Renal cortex interstitium (tissue), 11 donors: ENCODE measurements around the gene FMOD. TPM values are rescaled to one million over a fixed set of nuclear protein-coding genes. Genes with fewer than 3 reads are reported as not detected.
"Not testable (repeated sequence)": the region's sequence is repeated elsewhere in the genome, so short reads cannot be mapped to it uniquely, and the experiment has no call there.

Experiments
- DNase-seq, 11 donors: peaks; one replicate each; pipeline ENCODE4 v3.0.0-alpha.2; 2013; ENCODE audit warnings: low read depth in 9 of 11, low spot score in 4 of 11; ENCODE audit errors: extremely low read depth in 1 of 11
- polyA plus RNA-seq, 3 donors: library from polyadenylated mRNA; unstranded; fragments of 120-200 nt; gene quantifications; one replicate each; pipeline ENCODE4 v1.2.1, GENCODE V29; 2013; ENCODE audit not compliant: insufficient read length in 3 of 3

Gene FMOD
- polyA plus RNA-seq, 3 donors: 40.0 to 49.9 (median 42.4) TPM

DNA sequence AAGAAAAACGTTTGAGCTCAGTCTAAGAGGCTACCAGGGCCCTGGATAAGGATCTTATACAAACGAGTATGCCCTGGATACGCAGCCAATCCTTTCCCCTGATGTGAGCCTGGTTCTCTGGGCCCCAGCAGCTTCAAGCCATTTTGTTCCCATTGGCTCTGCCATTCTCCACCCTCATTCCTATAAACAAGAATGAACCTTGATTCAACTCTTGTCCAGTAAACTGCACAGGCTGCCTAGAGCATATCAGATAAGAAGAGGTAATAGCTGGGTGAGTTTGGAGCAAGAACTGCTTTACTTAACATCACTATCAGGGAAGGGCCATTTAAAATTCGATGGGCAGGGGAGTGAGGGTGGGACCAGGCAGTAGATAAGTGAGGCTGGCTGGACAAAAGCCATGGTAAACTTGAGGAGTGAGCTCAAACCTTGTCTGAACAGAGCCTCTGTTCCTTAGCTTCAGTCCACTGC is 34.3 kb downstream of the FMOD start:
- peak in 1 of 11 donors; percentile 59 for DNase-seq

DNA sequence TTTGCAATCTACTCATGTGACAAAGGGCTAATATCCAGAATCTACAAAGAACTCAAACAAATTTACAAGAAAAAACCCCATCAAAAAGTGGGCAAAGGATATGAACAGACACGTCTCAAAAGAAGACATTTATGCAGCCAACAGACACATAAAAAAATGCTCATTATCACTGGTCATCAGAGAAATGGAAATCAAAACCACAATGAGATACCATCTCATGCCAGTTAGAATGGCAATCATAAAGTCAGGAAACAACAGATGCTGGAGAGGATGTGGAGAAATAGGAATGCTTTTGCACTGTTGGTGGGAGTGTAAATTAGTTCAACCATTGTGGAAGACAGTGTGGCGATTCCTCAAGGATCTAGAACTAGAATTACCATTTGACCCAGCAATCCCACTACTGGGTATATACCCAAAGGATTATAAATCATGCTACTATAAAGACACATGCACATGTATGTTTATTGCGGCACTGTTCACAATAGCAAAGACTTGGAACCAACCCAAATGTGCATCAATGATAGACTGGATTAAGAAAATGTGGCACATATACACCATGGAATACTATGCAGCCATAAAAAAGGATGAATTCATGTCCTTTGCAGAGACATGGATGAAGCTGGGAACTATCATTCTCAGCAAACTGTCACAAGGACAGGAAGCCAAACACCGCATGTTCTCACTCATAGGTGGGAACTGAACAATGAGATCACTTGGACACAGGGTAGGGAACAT is 36.7 kb downstream of the FMOD start:
- DNase-seq: not testable (repeated sequence)

DNA sequence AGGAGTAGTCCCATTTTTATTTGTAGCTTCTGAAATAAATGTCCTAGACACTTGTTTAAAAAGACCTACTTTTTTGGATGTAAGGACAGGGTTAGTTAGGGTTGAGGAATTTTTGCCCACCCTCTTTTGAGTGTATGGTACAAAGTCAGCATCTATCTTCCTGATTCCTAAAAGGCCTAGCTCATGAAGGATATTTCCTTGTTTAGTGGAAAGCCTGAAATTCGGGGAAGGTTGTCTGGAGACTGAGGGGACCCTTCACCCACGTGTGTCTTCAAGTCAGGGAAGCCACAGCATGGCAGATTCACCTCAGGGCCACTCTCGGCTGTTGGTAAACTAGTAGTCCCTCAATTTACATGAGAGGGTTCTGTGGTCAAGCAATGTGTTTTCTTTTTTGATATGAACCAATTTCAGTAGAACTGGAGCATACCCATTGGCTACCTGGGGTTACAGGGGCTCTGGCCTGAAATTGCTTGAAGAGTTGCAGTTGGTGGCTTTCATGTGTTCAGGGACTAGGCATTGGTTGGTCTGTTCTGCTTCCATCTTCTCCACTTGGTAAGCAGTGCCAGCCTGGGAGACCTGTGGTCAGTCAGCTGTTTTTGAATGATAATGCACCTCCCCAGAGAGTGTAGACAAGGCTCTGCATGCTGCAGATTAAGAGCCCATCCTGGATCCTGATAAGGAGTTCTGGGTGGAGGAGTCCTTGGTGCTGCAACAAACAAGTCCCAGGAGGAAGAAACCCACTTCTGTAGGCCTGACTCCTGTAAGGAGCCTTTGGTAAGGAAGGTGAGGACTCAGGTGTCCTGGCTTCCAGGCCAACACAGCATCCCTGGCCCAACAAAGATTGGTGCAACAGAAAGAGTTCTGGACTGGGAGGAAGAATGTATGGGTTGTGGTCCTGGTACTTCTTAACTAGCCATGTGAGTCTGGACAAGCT is 39.3 kb downstream of the FMOD start:
- no peak for DNase-seq

DNA sequence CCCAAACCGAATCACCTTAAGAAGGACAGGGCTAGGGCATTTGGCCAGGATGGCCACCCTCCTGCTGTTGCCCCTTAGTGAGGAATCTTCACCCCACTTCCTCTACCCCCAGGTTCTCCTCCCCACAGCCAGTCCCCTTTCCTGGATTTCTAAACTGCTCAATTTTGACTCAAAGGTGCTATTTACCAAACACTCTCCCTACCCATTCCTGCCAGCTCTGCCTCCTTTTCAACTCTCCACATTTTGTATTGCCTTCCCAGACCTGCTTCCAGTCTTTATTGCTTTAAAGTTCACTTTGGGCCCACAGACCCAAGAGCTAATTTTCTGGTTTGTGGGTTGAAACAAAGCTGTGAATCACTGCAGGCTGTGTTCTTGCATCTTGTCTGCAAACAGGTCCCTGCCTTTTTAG is 42.0 kb downstream of the FMOD start:
- no peak for DNase-seq

DNA sequence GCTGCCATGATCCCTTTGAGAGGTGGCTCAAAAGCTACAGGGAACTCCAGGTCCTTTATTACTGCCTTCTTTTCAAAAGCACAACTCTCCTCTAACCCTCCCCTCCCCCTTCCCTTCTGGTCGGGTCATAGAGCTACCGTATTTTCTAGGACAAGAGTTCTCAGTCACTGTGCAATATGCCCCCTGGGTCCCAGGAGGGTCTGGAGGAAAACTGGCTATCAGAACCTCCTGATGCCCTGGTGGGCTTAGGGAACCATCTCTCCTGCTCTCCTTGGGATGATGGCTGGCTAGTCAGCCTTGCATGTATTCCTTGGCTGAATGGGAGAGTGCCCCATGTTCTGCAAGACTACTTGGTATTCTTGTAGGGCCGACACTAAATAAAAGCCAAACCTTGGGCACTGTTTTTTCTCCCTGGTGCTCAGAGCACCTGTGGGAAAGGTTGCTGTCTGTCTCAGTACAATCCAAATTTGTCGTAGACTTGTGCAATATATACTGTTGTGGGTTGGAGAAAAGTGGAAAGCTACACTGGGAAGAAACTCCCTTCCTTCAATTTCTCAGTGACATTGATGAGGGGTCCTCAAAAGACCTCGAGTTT is 42.5 kb downstream of the FMOD start:
- no peak for DNase-seq

DNA sequence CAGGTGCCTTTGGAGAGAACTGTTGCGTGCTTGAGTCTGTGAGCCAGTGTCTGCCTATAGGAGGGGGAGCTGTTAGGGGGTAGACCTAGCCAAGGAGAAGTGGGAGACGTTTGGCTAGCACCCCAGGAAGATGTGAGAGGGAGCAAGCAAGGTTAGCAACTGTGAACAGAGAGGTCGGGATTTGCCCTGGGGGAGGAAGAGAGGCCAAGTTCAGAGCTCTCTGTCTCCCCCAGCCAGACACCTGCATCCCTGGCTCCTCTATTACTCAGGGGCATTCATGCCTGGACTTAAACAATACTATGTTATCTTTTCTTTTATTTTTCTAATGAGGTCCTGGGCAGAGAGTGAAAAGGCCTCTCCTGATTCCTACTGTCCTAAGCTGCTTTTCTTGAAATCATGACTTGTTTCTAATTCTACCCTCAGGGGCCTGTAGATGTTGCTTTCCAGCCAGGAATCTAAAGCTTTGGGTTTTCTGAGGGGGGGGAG is 43.2 kb downstream of the FMOD start:
- no peak for DNase-seq

DNA sequence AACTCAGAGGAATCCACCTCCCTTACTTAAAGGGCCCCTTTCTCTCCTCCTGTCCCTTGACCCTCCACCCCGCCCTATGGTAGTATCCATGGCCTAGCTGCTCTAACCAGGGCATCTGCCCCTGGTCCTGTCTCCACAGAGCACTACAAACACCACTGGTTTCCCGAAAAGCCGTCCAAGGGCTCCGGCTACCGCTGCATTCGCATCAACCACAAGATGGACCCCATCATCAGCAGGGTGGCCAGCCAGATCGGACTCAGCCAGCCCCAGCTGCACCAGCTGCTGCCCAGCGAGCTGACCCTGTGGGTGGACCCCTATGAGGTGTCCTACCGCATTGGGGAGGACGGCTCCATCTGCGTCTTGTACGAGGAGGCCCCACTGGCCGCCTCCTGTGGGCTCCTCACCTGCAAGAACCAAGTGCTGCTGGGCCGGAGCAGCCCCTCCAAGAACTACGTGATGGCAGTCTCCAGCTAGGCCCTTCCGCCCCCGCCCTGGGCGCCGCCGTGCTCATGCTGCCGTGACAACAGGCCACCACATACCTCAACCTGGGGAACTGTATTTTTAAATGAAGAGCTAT is 43.9 kb downstream of the FMOD start:
- DNase-seq: no peak

DNA sequence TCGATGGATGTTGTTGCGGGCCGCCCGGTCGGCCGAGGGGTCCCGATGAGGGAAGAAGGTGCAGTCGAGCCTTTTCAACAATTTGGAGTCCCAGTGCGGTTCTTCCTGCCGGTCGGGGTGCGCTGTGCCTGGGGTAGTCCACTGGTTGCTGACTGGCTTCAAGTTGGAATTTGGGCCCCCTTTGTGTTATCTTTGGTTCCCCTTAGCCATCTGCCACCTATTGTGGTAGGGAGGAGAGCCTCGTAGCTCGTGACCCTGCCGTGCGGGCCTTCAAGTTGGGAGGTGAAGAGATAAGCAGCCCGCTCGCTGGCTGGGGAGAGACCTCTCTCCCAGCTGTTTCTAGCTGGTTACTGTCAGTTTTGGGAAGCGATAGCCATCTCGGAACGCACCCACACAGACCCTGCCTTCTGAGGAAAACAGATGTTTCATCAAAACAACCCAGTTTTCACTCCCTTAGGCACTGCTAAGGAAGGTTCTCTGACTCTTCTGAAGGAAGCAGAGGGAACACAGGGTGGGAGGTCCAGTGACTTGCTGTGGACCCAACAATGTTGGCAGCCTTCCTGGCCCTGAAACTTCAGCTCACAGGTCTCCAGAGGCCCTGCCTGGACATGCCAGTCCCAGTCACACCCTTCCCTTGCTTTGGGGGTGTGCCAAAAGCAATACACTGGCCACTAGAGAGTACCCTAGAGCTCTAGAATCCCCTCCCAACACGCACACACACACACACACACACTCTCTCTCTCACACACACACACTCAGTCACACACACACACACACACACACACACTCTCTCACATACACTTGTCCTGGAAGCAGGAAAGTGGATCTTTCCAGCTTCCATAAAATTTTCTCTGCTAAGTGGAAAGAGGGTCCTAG is 44.6 kb downstream of the FMOD start:
- DNase-seq: peak in 2 of 11 donors; percentile 62 to 79

DNA sequence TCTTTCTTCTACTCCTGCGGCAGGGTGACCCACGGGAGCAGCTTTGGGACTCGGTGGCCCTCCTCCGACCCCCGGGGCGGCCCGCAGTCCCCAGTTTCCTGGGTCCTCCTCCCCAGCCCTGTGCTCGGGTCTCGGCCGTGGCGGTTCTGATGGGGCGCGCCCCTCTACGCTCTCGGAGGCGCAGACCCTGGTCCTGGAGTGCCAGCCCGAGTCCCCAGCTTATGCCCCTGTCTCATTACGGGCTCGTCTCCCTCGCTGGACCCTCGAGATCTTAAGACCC is 45.2 kb downstream of the FMOD start:
- no peak for DNase-seq

DNA sequence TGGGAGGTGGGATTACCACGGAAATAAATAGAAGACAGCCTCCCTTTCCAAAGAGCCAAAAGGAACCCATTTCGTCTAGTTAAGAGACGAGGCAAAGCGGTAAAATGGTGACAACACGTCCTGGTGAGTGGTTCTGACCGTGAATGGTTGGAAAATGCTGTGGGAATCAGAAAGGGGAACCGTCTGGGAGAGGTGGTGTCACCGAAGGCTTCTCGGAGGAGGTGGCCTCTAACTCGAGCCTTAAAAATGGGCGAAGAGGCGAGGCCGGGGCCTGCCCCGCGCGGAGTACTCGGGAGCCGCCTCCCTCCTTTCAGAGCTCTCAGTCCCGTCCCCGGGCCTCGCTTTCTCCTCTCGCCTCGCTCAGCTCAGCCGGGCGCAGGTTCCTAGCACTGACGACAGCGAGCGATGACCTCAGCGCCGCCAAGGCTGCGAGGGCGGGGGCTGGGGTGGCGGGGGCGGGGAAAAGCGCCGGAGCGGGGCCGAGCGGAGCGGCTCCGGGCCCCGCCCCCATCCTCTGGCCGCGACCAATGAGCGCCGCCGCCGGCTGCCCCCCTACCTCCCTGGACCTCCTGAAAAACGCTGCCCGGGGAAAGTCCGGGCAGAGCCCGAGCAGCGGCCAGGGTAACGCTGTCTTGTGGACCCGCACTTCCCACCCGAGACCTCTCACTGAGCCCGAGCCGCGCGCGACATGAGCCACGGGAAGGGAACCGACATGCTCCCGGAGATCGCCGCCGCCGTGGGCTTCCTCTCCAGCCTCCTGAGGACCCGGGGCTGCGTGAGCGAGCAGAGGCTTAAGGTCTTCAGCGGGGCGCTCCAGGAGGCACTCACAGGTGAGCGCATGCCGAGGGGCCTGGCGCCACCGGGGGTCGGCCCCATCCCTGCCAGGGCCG is 45.8 kb downstream of the FMOD start, which contains the start of gene BTG2:
Gene BTG2, plus strand, starts transcription at position 601 of the 890 bp plus-strand sequence. Its CDS starts 88 bp downstream, at position 689.
- DNase-seq: peak in 9 of 11 donors; percentile 70 to 90 (median 86)

DNA sequence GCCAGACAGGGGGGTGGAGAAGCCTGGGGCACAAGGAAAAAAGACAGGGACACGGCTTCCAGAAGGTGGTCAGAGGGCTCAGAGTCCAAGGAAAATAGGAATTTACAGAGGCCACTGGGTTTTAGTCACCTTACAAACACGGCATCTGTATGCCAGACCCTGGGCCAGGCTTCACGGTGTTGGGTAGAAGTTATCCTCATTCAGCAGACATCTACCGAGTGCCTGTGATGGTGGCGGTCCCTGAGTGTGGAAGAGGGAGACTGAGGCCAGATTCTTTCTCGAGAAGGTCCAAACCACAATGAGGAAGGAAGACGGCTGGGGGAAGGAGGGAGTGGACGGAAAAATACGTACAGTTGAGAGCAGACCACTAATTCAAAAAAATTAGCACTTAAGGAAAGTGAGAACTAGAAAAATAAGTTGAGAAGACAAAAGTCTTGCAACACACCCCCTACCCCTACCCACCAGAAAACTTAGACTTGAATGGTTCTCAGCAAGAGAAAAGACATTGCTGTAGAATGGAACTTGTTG is 46.5 kb downstream of the FMOD start:
- DNase-seq: no peak

DNA sequence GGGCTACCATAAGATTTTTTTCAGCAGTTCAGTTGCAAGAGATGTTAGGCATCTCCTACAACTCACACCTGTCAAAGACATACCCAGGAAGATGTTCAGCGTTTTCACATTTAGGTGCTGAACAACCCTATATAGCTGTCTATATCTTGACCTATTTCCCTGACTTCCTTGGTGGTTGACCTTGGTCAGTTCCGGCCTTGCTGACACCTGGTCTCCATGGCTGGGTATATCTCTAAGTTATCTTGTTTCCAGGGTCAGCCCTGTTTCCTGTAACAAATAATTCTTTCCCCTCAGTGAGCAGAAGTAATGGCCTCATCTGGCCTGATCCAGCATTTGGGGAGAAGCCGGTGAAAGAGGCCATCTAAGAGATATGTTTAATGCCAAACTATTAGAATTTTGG is 48.0 kb downstream of the FMOD start:
- DNase-seq: no peak

DNA sequence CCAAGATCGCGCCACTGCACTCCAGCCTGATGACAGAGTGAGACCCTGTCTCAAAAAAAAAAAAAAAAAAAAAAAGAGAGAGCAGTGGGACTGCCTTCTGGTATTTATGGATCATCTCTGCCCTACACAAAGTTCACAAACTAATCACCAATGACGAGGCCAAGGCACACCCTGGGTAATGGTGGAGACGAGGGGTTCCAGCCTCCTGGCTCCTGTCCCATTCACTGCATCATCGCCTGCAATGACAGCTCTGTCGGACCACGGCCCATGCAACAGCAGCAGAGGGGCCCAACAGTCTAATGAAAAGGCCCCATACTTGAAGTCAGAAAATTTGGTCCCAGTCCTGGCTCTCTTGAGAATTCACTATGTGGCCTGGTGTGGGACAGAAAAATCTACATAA is 48.5 kb downstream of the FMOD start:
- DNase-seq: no peak

DNA sequence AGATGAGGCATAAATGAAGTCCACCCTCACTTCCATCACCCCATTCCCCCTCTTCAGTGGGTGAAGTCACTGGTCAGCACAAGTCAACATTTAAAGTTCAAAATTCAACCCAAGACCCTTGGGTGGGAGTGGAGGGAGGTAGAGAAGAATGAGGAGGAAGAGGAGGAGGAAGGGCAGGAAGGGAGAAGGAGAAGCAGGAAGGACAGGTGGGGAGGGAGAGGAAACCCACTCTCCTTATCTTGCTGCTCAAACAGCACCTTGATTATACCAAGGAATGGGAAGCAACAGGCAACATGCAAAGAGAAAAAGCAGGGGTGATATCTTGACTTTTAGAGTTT is 49.6 kb downstream of the FMOD start:
- DNase-seq: no peak

DNA sequence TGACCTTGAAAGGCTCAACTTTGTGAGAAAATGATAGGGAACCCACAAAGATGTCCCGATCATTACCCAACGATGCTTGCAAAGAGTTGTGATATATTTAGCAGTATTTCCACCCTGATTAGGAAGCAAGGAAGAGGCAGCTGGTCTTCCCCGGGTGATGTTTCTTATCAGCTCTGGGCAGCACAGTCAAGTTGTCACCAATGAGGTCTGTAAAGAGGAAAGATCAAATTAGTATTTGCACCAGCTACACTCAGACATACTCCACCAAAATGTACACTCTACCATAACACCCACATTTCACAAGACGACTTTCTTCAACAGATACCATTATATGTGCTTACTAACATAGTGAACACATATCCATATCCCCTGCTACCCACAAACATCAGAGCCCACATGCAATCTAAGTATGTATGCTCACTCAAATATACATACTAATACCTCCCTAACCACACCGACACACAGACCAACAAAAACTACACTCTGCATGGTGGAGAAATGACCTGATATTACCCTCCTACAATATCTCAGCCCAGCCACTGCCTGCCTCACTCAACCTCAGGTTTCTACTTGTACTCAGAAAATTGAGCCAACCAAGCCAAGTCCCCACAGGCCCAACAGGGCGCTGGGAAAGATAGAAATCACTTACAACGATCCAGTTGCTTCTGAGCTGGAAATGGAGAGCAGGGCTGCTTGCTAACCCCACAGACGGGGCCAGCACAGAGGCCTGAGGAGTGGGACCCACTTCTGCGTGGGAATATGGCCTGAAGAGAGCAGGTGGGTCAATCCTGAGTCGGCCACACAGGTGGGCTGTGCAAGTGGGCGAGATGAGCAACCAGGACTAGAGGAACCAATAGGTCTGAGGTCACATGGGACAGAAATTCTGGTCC is 50.2 kb downstream of the FMOD start:
- no peak for DNase-seq

DNA sequence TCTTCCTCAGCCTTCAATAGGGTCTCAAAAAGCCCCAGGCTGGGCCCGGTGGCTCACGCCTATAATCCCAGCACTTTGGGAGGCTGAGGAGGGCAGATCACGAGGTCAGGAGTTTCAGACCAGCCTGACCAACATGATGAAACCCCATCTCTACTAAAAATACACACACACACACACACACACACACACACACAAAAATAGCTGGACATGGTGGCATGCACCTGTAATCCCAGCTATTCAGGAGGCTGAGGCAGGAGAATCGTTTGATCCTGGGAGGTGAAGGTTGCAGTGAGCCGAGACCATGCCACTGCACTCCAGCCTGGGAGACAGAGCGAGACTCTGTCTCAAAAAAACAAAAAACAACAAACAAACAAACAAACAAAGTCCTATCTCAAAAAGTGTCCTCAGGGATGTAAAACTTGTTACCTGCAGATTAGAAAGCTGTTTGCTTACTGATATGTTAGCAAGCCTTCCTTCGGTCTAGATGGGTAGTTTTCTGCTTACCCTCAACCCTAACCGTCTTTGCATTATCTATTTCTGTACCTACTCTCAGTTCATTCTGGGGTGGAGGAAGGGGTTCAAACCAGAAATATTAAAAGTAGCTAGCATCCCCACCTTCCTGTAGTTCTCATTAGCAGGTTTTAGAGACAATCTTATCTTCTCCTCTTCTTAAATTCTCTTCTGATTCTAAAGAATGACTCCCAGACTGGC is 51.0 kb downstream of the FMOD start:
- not testable (repeated sequence) for DNase-seq
